Stimulated activated CD4-positive, alpha-beta T cell treated with anti-CD3 and anti-CD28 coated beads, Interleukin-4, amount 100 ng/mL, for 48 hours (primary cell): Measurements from ENCODE around the gene CREB3.
A peak's percentile ranks its signal among the peaks of the same experiment; 100 is the strongest.

Experiments
- DNase-seq, 2 donors: peaks; one replicate each; pipeline ENCODE4 v3.0.0-alpha.2; 2020; ENCODE audit warnings: low read depth in 2 of 2

CREB3 gene

GRCh38 chr9:35726931-35727330 is 5.5 kb upstream of the CREB3 start:
- no peak for DNase-seq

DNA sequence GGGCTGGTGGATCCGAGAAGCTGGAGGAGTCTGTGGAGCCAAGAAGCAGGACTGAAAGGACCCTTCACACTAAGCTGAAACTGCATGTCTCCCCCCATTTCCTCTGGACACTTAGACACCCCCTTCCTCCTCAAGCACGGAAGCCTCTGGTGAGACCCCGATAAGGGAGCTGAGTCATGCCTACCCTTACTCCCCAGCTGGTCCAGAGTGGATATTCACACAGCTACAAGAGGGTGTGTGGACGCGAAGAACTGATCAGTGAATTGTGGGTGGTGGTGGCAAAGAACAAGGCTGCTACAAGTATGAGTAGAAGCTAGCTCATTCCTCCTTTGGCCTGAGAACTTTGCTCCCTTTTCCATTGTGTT is 4.8 kb upstream of the CREB3 start:
- no peak for DNase-seq

GRCh38 chr9:35728041-35728971 is 4.2 kb upstream of the CREB3 start:
- peak in 1 of 2 donors; percentile 24 for DNase-seq

GRCh38 chr9:35729101-35729500 is 3.4 kb upstream of the CREB3 start:
- DNase-seq: no peak

GRCh38 chr9:35729700-35730485 is 2.6 kb upstream of the CREB3 start:
- DNase-seq: no peak

DNA sequence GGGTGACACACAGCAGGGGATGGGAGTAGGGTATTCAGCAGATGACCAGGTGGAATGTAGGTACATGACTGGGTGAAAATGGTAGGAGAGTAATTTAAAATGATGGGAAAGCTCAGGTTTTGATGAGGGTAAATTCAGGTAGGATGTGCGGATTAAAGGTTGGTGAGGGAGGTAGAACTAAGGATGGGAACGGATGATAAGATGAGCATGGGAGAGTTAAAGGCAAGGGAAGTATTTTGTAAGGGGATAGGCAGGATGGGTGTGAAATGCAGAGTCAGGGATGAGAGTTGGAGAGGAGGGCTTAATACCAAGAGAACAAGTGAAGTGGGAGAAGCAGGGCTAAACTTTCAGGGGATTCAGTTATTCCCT is 2.0 kb upstream of the CREB3 start:
- no peak for DNase-seq

DNA sequence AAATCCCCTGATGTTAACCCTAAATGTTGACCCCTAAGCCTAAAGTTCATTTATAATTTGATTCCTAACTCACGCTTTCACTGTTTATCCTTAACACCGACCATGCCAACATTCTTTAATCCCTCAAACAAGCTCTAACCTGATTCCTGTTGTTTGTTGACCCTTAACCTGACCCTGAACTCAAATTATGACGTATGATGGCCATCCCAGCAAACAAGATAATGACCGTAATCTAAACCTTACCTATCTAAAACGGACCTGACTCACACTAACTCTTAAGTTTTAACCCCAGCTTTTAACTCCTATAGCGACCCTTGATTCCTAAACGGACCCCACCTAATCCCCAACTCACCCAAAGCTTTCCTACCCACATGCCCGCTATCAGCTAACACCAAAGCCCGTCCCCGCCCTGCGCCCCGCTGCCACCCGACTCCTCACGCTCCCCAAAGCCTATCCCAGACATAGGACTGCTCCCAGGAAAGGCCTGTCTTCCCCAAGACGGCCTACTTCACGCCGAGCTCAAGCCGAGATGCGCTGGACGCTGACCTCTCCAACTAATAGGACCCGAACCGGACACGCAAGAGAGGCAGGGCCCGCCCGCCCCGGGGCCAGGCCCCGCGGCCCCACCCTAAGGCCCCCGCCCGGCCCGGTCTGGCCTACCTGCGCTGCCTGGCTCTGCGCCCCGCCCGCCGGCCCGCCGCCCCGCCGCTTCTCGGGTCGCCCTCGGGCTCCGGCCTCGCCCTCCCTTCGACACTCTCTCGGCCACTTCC is 866 bp upstream of the CREB3 start:
- no peak for DNase-seq

DNA sequence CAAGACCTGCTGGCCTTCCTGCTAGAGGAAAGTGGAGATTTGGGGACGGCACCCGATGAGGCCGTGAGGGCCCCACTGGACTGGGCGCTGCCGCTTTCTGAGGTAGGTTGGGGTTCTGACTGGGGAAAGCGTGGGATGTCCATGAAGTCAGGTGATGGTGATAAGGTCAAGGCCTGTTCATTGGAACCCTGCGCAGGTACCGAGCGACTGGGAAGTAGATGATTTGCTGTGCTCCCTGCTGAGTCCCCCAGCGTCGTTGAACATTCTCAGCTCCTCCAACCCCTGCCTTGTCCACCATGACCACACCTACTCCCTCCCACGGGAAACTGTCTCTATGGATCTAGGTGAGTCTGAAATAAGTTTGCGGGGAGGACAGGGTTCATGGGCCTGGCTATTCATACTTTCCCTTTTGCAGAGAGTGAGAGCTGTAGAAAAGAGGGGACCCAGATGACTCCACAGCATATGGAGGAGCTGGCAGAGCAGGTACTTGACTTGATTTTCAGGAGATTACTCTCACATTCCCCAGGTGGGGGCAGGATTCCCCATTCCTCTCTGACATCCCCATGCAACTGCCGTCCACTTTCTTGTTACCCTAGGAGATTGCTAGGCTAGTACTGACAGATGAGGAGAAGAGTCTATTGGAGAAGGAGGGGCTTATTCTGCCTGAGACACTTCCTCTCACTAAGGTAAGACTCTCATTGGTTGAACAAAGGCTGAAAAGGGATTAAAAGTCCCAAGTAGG is 505 bp downstream of the CREB3 start:
- DNase-seq: no peak

- DNase-seq: no peak
Observed at GRCh38 chr9:35734096-35734495, 1.6 kb downstream of the CREB3 start.

GRCh38 chr9:35736201-35736633 is 3.8 kb downstream of the CREB3 start:
- DNase-seq: peak in 1 of 2 donors; percentile 46

GRCh38 chr9:35737143-35737542 is 4.7 kb downstream of the CREB3 start:
- DNase-seq: no peak

- no peak for DNase-seq
Observed at GRCh38 chr9:35738186-35738585, 5.7 kb downstream of the CREB3 start.

DNA sequence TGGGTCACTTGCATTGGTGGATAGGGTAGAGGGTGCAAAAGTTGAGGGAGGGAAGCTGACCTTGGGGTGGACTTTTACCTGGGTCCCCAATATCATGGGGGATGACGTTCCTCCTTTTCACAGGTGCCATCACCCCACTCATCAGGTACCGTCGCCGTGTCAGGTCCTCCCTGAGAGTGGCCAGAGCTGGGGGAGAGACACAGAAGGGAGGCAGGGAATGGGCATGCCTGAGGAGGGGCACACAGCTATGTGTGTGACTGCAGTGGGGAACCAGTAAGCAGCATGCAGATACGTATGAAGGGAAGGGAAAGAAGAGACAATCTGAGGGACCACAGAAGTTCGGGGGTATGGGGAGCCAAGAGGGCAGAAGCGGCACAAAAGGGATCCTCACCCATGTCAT is 6.5 kb downstream of the CREB3 start:
- DNase-seq: no peak

- no peak for DNase-seq
Observed at GRCh38 chr9:35740243-35740642, 7.8 kb downstream of the CREB3 start.

- no peak for DNase-seq
Observed at GRCh38 chr9:35741740-35742139, 9.3 kb downstream of the CREB3 start.

DNA sequence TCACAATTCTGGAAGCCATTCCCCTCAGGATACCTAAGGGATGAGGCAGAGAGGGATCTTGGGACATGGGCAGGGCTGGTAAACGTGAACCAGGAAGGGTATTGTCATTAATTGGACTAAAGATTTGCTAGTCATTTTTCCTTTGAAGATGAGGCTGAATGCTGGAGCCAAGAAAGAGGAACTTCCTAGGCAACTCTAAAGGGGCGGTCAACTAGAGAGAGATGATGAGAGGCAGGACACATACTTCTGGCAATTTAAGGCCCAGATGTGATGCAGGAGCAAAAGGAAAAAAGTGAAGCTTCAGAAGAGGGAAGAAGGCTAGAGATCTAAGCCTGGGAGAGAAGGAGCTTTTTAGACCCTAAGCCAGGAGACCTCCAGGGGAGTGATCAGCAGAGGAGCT is 11.0 kb downstream of the CREB3 start:
- DNase-seq: no peak

DNA sequence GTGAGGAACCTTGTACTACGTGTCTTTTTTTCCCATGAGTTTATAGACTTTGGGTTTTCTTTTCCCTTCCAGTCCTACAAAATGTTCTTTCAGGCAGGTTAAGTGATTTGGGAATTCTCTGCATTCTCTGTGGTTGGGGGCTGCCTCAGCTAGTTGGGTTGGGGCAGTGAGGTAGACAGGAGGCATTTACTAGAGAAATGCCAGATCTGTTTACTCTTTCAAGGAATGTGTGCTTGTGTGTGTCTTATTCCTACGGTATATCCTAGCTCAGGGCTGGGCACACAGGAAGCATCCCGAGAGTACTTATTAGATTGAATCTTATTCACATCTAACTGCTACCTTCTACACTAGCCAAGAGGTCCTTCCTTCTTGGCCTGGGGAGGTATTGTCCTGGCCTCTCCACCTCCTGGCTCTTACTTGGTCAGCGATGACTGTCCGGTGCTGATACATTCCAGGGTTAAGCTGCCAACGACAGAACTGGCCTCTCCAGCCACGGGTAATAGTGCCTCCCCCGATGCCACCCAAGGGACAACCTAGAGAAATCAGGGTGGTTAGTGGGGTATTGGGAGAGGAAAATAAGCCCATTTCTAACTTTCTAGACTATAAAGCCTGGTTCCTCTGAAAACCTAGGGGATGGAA is 11.5 kb downstream of the CREB3 start:
- DNase-seq: no peak

DNA sequence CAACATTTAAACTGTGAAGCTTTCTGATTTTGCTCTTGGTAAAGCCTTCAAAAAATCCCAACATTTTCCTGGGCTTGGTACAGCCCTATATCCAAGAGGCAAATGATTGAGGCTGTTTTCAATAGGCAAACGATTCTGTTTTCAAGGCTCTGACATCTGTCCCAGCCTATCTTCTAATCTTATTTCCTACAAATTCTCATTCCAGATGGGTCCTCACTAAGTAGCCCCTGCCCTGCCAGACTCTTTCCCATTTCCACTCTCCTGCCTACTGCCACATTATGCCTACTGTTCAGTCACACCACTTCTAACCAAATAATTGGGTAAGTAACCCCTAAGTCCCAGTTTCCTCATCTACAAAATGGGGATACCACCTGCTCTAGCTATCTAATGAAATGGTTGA is 13.1 kb downstream of the CREB3 start:
- no peak for DNase-seq

DNA sequence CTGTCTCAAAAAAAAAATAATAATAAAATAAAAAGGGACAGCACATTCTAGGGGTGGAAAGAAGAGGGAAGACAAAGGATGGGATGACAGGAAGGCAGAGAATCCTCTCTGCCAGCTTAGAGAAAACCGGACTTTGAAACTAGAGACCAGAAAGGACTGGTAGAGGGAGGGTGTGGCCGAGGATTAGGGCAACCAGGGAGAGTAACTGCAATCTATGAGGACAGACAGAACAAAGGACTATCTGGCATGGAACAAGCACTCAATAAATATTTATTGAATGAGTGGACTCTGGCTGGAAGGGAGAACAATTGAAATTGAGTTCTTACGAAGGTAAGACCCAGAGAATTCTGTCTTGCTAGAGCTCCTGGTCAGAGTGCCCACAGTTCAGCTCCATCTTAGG is 14.1 kb downstream of the CREB3 start:
- DNase-seq: no peak

- DNase-seq: no peak
Observed at GRCh38 chr9:35748242-35748857, 15.9 kb downstream of the CREB3 start.
